ENCODE results near the gene CSMD2. TPM values are rescaled to one million over a fixed set of nuclear protein-coding genes. Genes with fewer than 3 reads are reported as not detected.

The CSMD2 gene
- polyA plus RNA-seq, 1 of the 3 experiments (the other 2 are of a cell fraction), result not detected

DNA sequence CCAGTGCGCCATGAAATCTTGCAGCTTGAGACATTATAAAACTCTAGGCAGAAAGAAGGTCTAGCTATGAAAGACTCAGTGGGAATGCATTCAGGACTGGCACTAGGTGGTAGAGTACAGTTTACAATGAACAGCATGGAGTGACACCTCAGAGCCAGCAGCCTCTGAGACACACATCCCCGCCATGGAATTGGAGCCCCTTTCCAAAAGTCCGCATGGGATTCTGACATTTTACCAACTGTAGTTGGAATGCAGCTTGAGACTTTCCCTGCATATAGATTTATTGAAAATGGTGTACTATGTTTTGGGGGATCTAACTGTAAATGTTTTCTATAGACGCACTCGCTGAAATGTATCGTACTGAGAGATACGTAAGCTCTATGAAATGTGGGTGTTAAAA is 576.3 kb downstream of the CSMD2 start:
- Histone ChIP-seq H3K9me3 (no peaks in the 10 kb centered on the region), H3K27me3 (ENCODE audit: insufficient read depth) (no peaks in the 10 kb centered on the region), H3K9me2 (no peaks in the 10 kb centered on the region), H2AFZ (ENCODE audit: low read depth) (no peak overlapping the region), H3F3A (replicated peaks; ENCODE audit: insufficient read depth) (no peaks in the 10 kb centered on the region), H3K4me2 (no peak overlapping the region), H4K20me1 (ENCODE audit: insufficient read depth) (no peaks in the 10 kb centered on the region), H3K4me3 (ENCODE audit: low read depth in 2 of 2, low read length in 1 of 2) (no peak overlapping the region), H3K36me3 (replicated peaks in 1 of 2; ENCODE audit: control insufficient read depth in 1 of 2, insufficient read depth in 2 of 2, low read length in 1 of 2) (no peaks in the 10 kb centered on the region), H3K4me1 (ENCODE audit: control insufficient read depth in 1 of 2, insufficient read depth in 2 of 2, low read depth in 1 of 2, low read length in 1 of 2) (no peaks in the 10 kb centered on the region), H3K27ac (ENCODE audit: low read depth in 2 of 2, low read length in 1 of 2) (no peak overlapping the region), H3K9ac (no peak overlapping the region), H3K79me2 (ENCODE audit: insufficient read depth) (no peaks in the 10 kb centered on the region)
- no peak for DNase-seq
- POLR2A ChIA-PET, result no interaction called here
- WGBS (ENCODE audit: low lambda C conversion rate), result 83% methylated on average over 7 of the region's 7 CpGs
- no peak for TF ChIP-seq TEAD4 (IDR thresholded peaks at IDR 0.05; ENCODE audit: borderline replicate concordance, insufficient read depth)
- TF ChIP-seq, protein P1, sequence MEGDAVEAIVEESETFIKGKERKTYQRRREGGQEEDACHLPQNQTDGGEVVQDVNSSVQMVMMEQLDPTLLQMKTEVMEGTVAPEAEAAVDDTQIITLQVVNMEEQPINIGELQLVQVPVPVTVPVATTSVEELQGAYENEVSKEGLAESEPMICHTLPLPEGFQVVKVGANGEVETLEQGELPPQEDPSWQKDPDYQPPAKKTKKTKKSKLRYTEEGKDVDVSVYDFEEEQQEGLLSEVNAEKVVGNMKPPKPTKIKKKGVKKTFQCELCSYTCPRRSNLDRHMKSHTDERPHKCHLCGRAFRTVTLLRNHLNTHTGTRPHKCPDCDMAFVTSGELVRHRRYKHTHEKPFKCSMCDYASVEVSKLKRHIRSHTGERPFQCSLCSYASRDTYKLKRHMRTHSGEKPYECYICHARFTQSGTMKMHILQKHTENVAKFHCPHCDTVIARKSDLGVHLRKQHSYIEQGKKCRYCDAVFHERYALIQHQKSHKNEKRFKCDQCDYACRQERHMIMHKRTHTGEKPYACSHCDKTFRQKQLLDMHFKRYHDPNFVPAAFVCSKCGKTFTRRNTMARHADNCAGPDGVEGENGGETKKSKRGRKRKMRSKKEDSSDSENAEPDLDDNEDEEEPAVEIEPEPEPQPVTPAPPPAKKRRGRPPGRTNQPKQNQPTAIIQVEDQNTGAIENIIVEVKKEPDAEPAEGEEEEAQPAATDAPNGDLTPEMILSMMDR (IDR thresholded peaks at IDR 0.05), result no peak
- no peak for TF ChIP-seq GATA2 (CRISPR knock-in tag; IDR thresholded peaks at IDR 0.05)
- no peak for TF ChIP-seq FOXJ3 (CRISPR knock-in tag; IDR thresholded peaks at IDR 0.05)
- TF ChIP-seq RAD21 (IDR thresholded peaks at IDR 0.05; ENCODE audit: low read length), result no peak
- TF ChIP-seq MXI1 (IDR thresholded peaks at IDR 0.05; ENCODE audit: low read depth, low read length), result no peak
- TF ChIP-seq, protein P2, sequence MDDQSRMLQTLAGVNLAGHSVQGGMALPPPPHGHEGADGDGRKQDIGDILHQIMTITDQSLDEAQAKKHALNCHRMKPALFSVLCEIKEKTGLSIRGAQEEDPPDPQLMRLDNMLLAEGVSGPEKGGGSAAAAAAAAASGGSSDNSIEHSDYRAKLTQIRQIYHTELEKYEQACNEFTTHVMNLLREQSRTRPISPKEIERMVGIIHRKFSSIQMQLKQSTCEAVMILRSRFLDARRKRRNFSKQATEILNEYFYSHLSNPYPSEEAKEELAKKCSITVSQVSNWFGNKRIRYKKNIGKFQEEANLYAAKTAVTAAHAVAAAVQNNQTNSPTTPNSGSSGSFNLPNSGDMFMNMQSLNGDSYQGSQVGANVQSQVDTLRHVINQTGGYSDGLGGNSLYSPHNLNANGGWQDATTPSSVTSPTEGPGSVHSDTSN (IDR thresholded peaks at IDR 0.05), result no peak
- no peak for TF ChIP-seq RXRA (IDR thresholded peaks at IDR 0.05; ENCODE audit: borderline replicate concordance, low read depth)
- TF ChIP-seq FOSL2 (IDR thresholded peaks at IDR 0.05; ENCODE audit: borderline replicate concordance, low read depth), result no peak
- TF ChIP-seq SIN3A (IDR thresholded peaks at IDR 0.05; ENCODE audit: borderline replicate concordance, low read depth, low read length), result no peak
- TF ChIP-seq, protein P3, sequence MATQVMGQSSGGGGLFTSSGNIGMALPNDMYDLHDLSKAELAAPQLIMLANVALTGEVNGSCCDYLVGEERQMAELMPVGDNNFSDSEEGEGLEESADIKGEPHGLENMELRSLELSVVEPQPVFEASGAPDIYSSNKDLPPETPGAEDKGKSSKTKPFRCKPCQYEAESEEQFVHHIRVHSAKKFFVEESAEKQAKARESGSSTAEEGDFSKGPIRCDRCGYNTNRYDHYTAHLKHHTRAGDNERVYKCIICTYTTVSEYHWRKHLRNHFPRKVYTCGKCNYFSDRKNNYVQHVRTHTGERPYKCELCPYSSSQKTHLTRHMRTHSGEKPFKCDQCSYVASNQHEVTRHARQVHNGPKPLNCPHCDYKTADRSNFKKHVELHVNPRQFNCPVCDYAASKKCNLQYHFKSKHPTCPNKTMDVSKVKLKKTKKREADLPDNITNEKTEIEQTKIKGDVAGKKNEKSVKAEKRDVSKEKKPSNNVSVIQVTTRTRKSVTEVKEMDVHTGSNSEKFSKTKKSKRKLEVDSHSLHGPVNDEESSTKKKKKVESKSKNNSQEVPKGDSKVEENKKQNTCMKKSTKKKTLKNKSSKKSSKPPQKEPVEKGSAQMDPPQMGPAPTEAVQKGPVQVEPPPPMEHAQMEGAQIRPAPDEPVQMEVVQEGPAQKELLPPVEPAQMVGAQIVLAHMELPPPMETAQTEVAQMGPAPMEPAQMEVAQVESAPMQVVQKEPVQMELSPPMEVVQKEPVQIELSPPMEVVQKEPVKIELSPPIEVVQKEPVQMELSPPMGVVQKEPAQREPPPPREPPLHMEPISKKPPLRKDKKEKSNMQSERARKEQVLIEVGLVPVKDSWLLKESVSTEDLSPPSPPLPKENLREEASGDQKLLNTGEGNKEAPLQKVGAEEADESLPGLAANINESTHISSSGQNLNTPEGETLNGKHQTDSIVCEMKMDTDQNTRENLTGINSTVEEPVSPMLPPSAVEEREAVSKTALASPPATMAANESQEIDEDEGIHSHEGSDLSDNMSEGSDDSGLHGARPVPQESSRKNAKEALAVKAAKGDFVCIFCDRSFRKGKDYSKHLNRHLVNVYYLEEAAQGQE (IDR thresholded peaks at IDR 0.05; ENCODE audit: low read depth, low read length), result no peak
- no peak for TF ChIP-seq ELF1 (IDR thresholded peaks at IDR 0.05)
- TF ChIP-seq CHD2 (IDR thresholded peaks at IDR 0.05; ENCODE audit: low read length, partially characterized antibody), result no peak
- TF ChIP-seq NFIC (IDR thresholded peaks at IDR 0.05; ENCODE audit: borderline replicate concordance), result no peak
- no peak for TF ChIP-seq GABPA (IDR thresholded peaks at IDR 0.05; ENCODE audit: low read depth)
- no peak for TF ChIP-seq JUND (IDR thresholded peaks at IDR 0.05)
- CTCF ChIA-PET, result no interaction called here
